DOHH2 (cell line): Measurements from ENCODE around the gene IQSEC3.

Experiments
- H3F3A ChIP-seq: fragments of 200-600 bp; sonication (generic), shearing (Covaris generic); 2 replicates; pipeline ENCODE4 v1.6.0; 2016; ENCODE audit warnings: antibody characterized with exemption, mild to moderate bottlenecking; ENCODE audit not compliant: control insufficient read depth, insufficient read depth
- H3K27ac ChIP-seq: fragments of 200-600 bp; sonication (generic); 2 replicates; pipeline ENCODE4 v1.5.1; 2014; ENCODE audit warnings: low read depth, mild to moderate bottlenecking, low read length, moderate library complexity
- H3K27me3 ChIP-seq: fragments of 200-600 bp; sonication (generic); 2 replicates; pipeline ENCODE4 v1.6.1; 2014; ENCODE audit warnings: mild to moderate bottlenecking, low read length, mixed read lengths; ENCODE audit not compliant: control insufficient read depth
- H3K36me3 ChIP-seq: fragments of 200-600 bp; sonication (generic); 2 replicates; pipeline ENCODE4 v1.6.1; 2014; ENCODE audit warnings: mild to moderate bottlenecking, low read length, moderate library complexity, mixed read lengths; ENCODE audit not compliant: control insufficient read depth
- H3K4me1 ChIP-seq: fragments of 200-600 bp; sonication (generic); 2 replicates; pipeline ENCODE4 v1.6.1; 2014; ENCODE audit warnings: mild to moderate bottlenecking, low read length, mixed read lengths; ENCODE audit not compliant: control insufficient read depth
- H3K4me2 ChIP-seq: fragments of 200-600 bp; sonication (generic); 2 replicates; pipeline ENCODE4 v1.6.0; 2014; ENCODE audit warnings: mild to moderate bottlenecking, low read length, moderate library complexity
- H3K4me3 ChIP-seq: fragments of 200-600 bp; sonication (generic); 2 replicates; pipeline ENCODE4 v1.5.1; 2014; ENCODE audit warnings: mild to moderate bottlenecking, low read length, mixed read lengths
- H3K79me2 ChIP-seq: fragments of 200-600 bp; sonication (generic); 2 replicates; pipeline ENCODE4 v1.6.1; 2014; ENCODE audit warnings: mild to moderate bottlenecking, low read length, mixed read lengths; ENCODE audit not compliant: control insufficient read depth
- H3K9me2 ChIP-seq: fragments of 200-600 bp; sonication (generic); replicated peaks from 2 replicates; pipeline ENCODE4 v1.6.1; 2014; ENCODE audit warnings: mild to moderate bottlenecking, low read length, mixed read lengths; ENCODE audit not compliant: control insufficient read depth
- H3K9me3 ChIP-seq: fragments of 200-600 bp; sonication (generic); 2 replicates; pipeline ENCODE4 v1.6.1; 2014; ENCODE audit warnings: antibody characterized with exemption, low read length, mixed read lengths; ENCODE audit not compliant: control insufficient read depth, insufficient read depth
- H4K20me1 ChIP-seq: fragments of 200-600 bp; sonication (generic); 2 replicates; pipeline ENCODE4 v1.6.0; 2014; ENCODE audit warnings: low read depth, mild to moderate bottlenecking, antibody characterized with exemption, low read length, moderate library complexity; ENCODE audit not compliant: control insufficient read depth, insufficient read depth
- EZH2phosphoT487 ChIP-seq: fragments of 200-600 bp; sonication (generic); IDR thresholded peaks from 2 replicates; pipeline ENCODE4 v1.6.1; 2017; ENCODE audit warnings: borderline replicate concordance, mild to moderate bottlenecking, antibody characterized with exemption, low read length, moderate library complexity, mixed read lengths
- TF ChIP-seq, protein P1 (sequence below): fragments of 200-600 bp; sonication (generic); IDR thresholded peaks from one replicate; pipeline ENCODE4 v1.5.1; 2014; ENCODE audit warnings: antibody characterized with exemption, mild to moderate bottlenecking, low read depth, low read length; ENCODE audit not compliant: poor library complexity, severe bottlenecking

IQSEC3 gene

DNA sequence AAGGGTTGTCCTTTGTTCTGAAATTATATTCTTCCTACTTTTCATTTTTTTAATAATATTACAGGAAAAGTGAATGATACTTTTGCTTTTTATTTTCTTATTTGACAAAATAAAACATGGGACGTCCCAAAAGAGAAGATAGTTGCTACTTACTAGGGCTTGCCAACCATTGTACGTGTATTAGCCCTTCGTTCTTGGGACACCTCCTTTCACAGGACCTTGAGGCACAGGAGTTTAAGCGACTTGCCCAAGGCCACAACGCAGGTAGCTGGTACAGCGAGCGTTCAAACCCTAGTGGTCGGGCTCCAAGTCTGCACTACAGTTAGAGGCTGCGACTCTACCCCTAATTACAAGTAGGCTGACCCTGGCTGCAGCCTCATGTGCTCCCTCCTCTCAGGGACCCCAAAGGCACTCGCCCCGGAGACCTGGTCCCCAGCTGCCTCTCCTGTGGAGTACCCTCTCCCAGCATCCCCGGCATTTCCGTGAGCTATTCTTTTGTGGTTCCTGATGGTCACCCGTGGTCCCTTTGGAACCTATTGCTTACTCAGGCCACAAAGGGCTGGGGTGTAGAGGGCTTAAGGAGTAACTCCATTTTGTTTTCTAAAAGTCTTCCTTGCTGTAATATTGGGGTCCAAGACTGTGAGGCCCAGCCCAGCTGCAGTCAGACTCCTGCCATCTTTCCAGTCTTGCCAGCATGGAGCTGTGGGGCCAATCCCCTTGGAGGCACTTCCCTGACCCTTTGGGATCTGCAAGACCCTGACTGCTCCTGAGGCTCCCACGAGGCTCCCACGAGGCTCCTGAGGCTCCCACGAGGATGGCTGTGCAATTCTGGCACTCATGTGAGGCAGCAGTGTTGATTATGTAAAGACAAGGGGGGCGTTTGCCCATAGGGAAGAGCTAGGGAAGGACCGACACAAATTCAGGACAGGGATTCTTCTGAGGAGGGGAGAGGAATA lies 49.7 kb downstream of the IQSEC3 start:
- H3K9me3 ChIP-seq: no peaks in the 10 kb centered on the region
- no peak overlapping the region for H3K4me3 ChIP-seq
- H3K36me3 ChIP-seq: no peaks in the 10 kb centered on the region
- H3K9me2 ChIP-seq: no peaks in the 10 kb centered on the region
- no peak for TF ChIP-seq EZH2phosphoT487
- TF ChIP-seq, protein P1, sequence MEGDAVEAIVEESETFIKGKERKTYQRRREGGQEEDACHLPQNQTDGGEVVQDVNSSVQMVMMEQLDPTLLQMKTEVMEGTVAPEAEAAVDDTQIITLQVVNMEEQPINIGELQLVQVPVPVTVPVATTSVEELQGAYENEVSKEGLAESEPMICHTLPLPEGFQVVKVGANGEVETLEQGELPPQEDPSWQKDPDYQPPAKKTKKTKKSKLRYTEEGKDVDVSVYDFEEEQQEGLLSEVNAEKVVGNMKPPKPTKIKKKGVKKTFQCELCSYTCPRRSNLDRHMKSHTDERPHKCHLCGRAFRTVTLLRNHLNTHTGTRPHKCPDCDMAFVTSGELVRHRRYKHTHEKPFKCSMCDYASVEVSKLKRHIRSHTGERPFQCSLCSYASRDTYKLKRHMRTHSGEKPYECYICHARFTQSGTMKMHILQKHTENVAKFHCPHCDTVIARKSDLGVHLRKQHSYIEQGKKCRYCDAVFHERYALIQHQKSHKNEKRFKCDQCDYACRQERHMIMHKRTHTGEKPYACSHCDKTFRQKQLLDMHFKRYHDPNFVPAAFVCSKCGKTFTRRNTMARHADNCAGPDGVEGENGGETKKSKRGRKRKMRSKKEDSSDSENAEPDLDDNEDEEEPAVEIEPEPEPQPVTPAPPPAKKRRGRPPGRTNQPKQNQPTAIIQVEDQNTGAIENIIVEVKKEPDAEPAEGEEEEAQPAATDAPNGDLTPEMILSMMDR: no peak
- H3K4me1 ChIP-seq: no peaks in the 10 kb centered on the region
- no peaks in the 10 kb centered on the region for H3K79me2 ChIP-seq
- no peaks in the 10 kb centered on the region for H4K20me1 ChIP-seq
- H3K27ac ChIP-seq: no peak overlapping the region
- H3K4me2 ChIP-seq: no peak overlapping the region
- peaks cover 3% of the 10 kb centered on the region; the same call in 1 of the 2 replicates for H3K27me3 ChIP-seq
- no peaks in the 10 kb centered on the region for H3F3A ChIP-seq

DNA sequence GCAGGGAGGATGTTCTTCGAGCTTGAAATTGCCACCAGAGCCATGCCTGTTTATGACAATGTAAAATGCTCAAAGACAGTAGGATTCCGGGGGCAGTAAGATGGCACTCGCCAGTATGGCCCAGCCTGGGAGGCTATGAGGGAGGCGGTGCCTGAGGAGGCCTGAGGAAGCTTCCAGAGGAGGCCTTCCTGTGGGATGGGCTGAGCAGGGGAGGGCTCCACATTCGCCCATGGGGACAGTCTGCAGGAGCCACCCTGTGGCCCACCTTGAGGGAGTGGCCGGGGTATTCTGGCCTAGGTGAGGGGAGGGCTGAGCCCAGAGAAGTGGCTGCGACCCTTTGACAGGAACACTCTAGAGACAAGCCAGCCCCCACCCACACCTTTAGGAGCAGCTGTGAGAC lies 50.7 kb downstream of the IQSEC3 start:
- TF ChIP-seq EZH2phosphoT487: no peak
- TF ChIP-seq, protein P1: no peak
- Histone ChIP-seq H3K9me3 (no peaks in the 10 kb centered on the region), H3K4me3 (no peak overlapping the region), H3K4me1 (no peaks in the 10 kb centered on the region), H3K4me2 (no peak overlapping the region), H3F3A (no peaks in the 10 kb centered on the region), H4K20me1 (no peaks in the 10 kb centered on the region), H3K36me3 (no peaks in the 10 kb centered on the region), H3K27ac (no peak overlapping the region), H3K27me3 (peaks cover 4% of the 10 kb centered on the region; the same call in 1 of the 2 replicates), H3K9me2 (no peaks in the 10 kb centered on the region), H3K79me2 (no peaks in the 10 kb centered on the region)

DNA sequence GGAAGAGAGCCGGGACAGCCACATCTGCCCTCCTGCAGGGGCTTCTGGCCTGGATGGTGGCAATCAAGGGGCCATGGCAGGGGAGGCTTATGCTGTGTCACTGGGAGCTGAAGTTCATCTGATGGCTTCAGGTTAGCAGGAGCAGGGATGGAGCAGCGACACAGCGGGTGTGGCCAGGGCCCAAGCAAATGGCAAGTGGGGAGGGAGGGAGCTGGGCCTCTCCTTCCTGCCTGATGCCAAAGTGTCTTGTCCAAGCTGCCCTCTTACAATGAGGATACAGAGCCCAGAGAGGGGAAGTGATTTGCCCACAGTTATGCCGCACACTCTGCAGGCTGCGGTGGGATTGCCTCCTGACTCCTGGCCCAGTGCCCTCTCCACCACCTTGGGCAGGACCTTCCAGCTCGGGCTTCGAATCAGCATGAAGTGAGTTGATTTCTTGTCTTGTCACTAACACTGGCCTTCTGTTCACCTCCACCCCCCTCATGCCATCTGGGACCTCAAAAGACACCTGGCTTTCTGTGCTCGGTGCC lies 51.3 kb downstream of the IQSEC3 start:
- no peaks in the 10 kb centered on the region for H4K20me1 ChIP-seq
- H3K4me1 ChIP-seq: no peaks in the 10 kb centered on the region
- H3K27me3 ChIP-seq: peaks cover 4% of the 10 kb centered on the region; the same call in 1 of the 2 replicates
- no peaks in the 10 kb centered on the region for H3K9me3 ChIP-seq
- no peaks in the 10 kb centered on the region for H3K36me3 ChIP-seq
- TF ChIP-seq, protein P1: no peak
- no peak for TF ChIP-seq EZH2phosphoT487
- H3K79me2 ChIP-seq: no peaks in the 10 kb centered on the region
- H3F3A ChIP-seq: no peaks in the 10 kb centered on the region
- H3K9me2 ChIP-seq: no peaks in the 10 kb centered on the region
- no peak overlapping the region for H3K4me2 ChIP-seq
- H3K4me3 ChIP-seq: no peak overlapping the region
- H3K27ac ChIP-seq: no peak overlapping the region
